GM23248 (cell line): ENCODE results near the gene INPP5D. TPM values are rescaled to one million over a fixed set of nuclear protein-coding genes. Genes with fewer than 3 reads are reported as not detected.

ENCODE experiments used
- DNase-seq: peaks from one replicate; pipeline ENCODE4 v3.0.0-alpha.2; 2015
- H2AFZ ChIP-seq: fragments of 200-600 bp; sonication (generic); 2 replicates; pipeline ENCODE4 v1.6.1; 2016; ENCODE audit warnings: antibody characterized with exemption
- H3F3A ChIP-seq: fragments of 200-600 bp; sonication (generic); 2 replicates; pipeline ENCODE4 v1.6.1; 2016; ENCODE audit warnings: mild to moderate bottlenecking, antibody characterized with exemption, mixed run types; ENCODE audit not compliant: insufficient read depth
- H3K27ac ChIP-seq: fragments of 200-600 bp; sonication (generic); 2 replicates; pipeline ENCODE4 v1.5.1; 2016; ENCODE audit warnings: mild to moderate bottlenecking
- H3K27me3 ChIP-seq: fragments of 200-600 bp; sonication (generic); replicated peaks from 2 replicates; pipeline ENCODE4 v1.6.1; 2016; ENCODE audit warnings: mild to moderate bottlenecking; ENCODE audit not compliant: insufficient read depth
- H3K36me3 ChIP-seq: fragments of 200-600 bp; sonication (generic); 2 replicates; pipeline ENCODE4 v1.6.1; 2016; ENCODE audit warnings: low read depth, mild to moderate bottlenecking
- H3K4me1 ChIP-seq: fragments of 200-600 bp; sonication (generic); 2 replicates; pipeline ENCODE4 v1.6.1; 2016; ENCODE audit warnings: mild to moderate bottlenecking; ENCODE audit not compliant: insufficient read depth
- H3K4me2 ChIP-seq: fragments of 200-600 bp; sonication (generic); one replicate; pipeline ENCODE4 v1.6.1; 2016; ENCODE audit warnings: mild to moderate bottlenecking; ENCODE audit not compliant: unreplicated experiment
- H3K4me3 ChIP-seq: fragments of 200-600 bp; sonication (generic); 2 replicates; pipeline ENCODE4 v1.5.1; 2016; ENCODE audit warnings: mild to moderate bottlenecking
- H3K79me2 ChIP-seq: fragments of 200-600 bp; sonication (generic); 2 replicates; pipeline ENCODE4 v1.6.1; 2016; ENCODE audit warnings: mild to moderate bottlenecking; ENCODE audit not compliant: insufficient read depth
- H3K9ac ChIP-seq: fragments of 200-600 bp; sonication (generic); 2 replicates; pipeline ENCODE4 v1.6.1; 2016; ENCODE audit warnings: mild to moderate bottlenecking
- H3K9me2 ChIP-seq: fragments of 200-600 bp; sonication (generic); 2 replicates; pipeline ENCODE4 v1.6.1; 2016; ENCODE audit warnings: mixed run types, mild to moderate bottlenecking, moderate library complexity; ENCODE audit not compliant: insufficient read depth
- H3K9me3 ChIP-seq: fragments of 200-600 bp; sonication (generic); one replicate; pipeline ENCODE4 v1.6.1; 2017; ENCODE audit warnings: low read depth
- H4K20me1 ChIP-seq: fragments of 200-600 bp; sonication (generic); 2 replicates; pipeline ENCODE4 v1.6.0; 2016; ENCODE audit not compliant: insufficient read depth
- EZH2 ChIP-seq: fragments of 200-600 bp; sonication (generic); IDR thresholded peaks from 2 replicates; pipeline ENCODE4 v1.6.1; 2018; ENCODE audit warnings: antibody characterized with exemption, mild to moderate bottlenecking; ENCODE audit not compliant: insufficient read depth, poor library complexity, severe bottlenecking
- EZH2phosphoT487 ChIP-seq: fragments of 200-600 bp; sonication (generic); IDR thresholded peaks from 2 replicates; pipeline ENCODE4 v1.6.1; 2018; ENCODE audit warnings: antibody characterized with exemption, moderate library complexity, mild to moderate bottlenecking, low read depth; ENCODE audit not compliant: insufficient read depth
- WGBS, 2 experiments: methylation state at CpG; one replicate each; pipeline ENCODE4 v1.1.6; 2015 to 2017; ENCODE audit warnings: low lambda C conversion rate in 2 of 2, low coverage in 1 of 2; ENCODE audit errors: missing lambda C conversion rate in 2 of 2; 5-methylcytosine and 5-hydroxymethylcytosine counted together
- in situ Hi-C: fragments of 300-500 bp; cut with MboI; formaldehyde crosslinking; loops from 2 replicates; pipeline ENCODE4 v1.15.0; 2020
- polyA plus RNA-seq: library from polyadenylated mRNA; unstranded; fragments of >200 nt; fragmentation: Nextera tagmentation; extraction: Ambion mirVana; gene quantifications from 2 replicates; pipeline ENCODE4 v1.2.1, GENCODE V29; 2016
- total RNA-seq: library from RNA; depleted of rRNA; stranded (reverse); fragments of >200 nt; shearing (Covaris generic); gene quantifications from 2 replicates; pipeline ENCODE4 v1.2.3, GENCODE V29; 2014

Gene INPP5D
- total and polyA plus RNA-seq, 2 experiments from 2014 or later = 0.23 TPM; not detected in 1

- H3K9ac ChIP-seq = no peak overlapping the region
- H3K27ac ChIP-seq = no peak overlapping the region
- no peak for DNase-seq
- H3K4me2 ChIP-seq = no peak overlapping the region
- no peaks in the 10 kb centered on the region for H3K9me2 ChIP-seq
- 45 to 50% methylated on average over 13 to 15 of the region's 15 CpGs for WGBS, 2 experiments
- in situ Hi-C loops = no loop called here
- no peak for TF ChIP-seq EZH2
- TF ChIP-seq EZH2phosphoT487 = no peak
- H3K9me3 ChIP-seq = no peaks in the 10 kb centered on the region
- H4K20me1 ChIP-seq = no peaks in the 10 kb centered on the region
- H2AFZ ChIP-seq = no peak overlapping the region
- H3F3A ChIP-seq = no peaks in the 10 kb centered on the region
- H3K4me1 ChIP-seq = no peaks in the 10 kb centered on the region
- no peaks in the 10 kb centered on the region for H3K36me3 ChIP-seq
- no peak overlapping the region for H3K4me3 ChIP-seq
- H3K79me2 ChIP-seq = no peaks in the 10 kb centered on the region
- H3K27me3 ChIP-seq = peaks cover 4% of the 10 kb centered on the region; the same call in 1 of the 2 replicates
These were observed 141.3 kb downstream of the INPP5D start for GRCh38 chr2:233201258-233202013.

DNA sequence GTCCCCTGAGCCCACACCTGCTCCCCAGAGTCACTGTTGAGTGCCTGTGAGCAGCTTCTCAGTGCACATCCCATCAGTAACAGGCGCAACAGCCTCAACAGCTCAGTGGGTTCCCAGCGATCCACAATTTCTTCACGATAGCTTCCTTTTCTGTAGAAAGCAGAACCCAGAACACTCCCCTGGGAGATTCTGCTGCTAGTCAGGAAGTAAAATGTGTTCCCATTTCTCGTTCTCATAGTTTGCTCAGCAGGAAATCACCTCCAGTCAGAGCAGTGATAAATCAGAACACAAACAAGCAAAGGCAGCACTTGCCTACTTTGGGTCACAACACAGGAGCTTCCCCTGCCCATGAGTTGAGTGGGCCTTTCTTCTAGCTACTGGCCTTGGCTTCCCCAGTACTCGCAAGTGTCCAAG, 142.4 kb downstream of the INPP5D start:
- TF ChIP-seq EZH2 = no peak
- no peak for TF ChIP-seq EZH2phosphoT487
- H3K4me2 ChIP-seq = no peak overlapping the region
- H3K9me2 ChIP-seq = no peaks in the 10 kb centered on the region
- H3K4me1 ChIP-seq = no peaks in the 10 kb centered on the region
- no peak overlapping the region for H2AFZ ChIP-seq
- H3K4me3 ChIP-seq = no peak overlapping the region
- H3K9me3 ChIP-seq = no peaks in the 10 kb centered on the region
- no peaks in the 10 kb centered on the region for H4K20me1 ChIP-seq
- 61 to 63% methylated on average over 5 of the region's 5 CpGs for WGBS, 2 experiments
- in situ Hi-C loops = no loop called here
- no peak for DNase-seq
- peaks cover 9% of the 10 kb centered on the region; the same call in 1 of the 2 replicates for H3K27me3 ChIP-seq
- no peak overlapping the region for H3K27ac ChIP-seq
- H3K9ac ChIP-seq = no peak overlapping the region
- no peaks in the 10 kb centered on the region for H3K36me3 ChIP-seq
- H3K79me2 ChIP-seq = no peaks in the 10 kb centered on the region
- H3F3A ChIP-seq = no peaks in the 10 kb centered on the region

DNA sequence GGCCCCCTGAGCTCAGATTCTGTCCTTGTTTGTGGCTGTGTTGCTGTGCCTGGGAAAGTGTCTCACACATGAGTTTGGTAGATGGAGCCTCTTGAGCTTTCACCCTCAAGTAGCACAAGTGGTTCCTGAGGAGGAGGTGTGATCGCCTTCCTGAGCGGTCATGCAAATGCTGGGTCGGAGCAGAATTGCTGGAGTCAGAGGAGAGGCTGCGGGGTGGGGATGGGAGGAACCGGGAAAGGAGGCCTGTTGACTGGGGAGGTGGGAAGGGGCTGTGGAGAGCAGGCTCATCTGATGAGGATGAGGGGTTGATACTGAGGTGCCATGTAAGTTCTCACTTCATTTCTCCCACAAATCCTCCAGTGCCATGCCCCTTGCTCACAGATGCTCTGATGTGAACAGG, 142.9 kb downstream of the INPP5D start:
- Histone ChIP-seq H3K79me2 (no peaks in the 10 kb centered on the region), H3K9me2 (no peaks in the 10 kb centered on the region), H3K27me3 (peaks cover 11% of the 10 kb centered on the region; the same call in 1 of the 2 replicates), H4K20me1 (no peaks in the 10 kb centered on the region), H3K36me3 (no peaks in the 10 kb centered on the region), H3K4me2 (no peak overlapping the region), H3K27ac (no peak overlapping the region), H3F3A (no peaks in the 10 kb centered on the region), H2AFZ (no peak overlapping the region), H3K9me3 (no peaks in the 10 kb centered on the region), H3K9ac (no peak overlapping the region), H3K4me1 (no peaks in the 10 kb centered on the region), H3K4me3 (no peak overlapping the region)
- 73 to 79% methylated on average over 5 of the region's 5 CpGs for whole genome bisulfite sequencing, 2 experiments
- in situ Hi-C loops = no loop called here
- TF ChIP-seq EZH2phosphoT487 (no peak), EZH2 (no peak)
- DNase-seq = no peak

DNA sequence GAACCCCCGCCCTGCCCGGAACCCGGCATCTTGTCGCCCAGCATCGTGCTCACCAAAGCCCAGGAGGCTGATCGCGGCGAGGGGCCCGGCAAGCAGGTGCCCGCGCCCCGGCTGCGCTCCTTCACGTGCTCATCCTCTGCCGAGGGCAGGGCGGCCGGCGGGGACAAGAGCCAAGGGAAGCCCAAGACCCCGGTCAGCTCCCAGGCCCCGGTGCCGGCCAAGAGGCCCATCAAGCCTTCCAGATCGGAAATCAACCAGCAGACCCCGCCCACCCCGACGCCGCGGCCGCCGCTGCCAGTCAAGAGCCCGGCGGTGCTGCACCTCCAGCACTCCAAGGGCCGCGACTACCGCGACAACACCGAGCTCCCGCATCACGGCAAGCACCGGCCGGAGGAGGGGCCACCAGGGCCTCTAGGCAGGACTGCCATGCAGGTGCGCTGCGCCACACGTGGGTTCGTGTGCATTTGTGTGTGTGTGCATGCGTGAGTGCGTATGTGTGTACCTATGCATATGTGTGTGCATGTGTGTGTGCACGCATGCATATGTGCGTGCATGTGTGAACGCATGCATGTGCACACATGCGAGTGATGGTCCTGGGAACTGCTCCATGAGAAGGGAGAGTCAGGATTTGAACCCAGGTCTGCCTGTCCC, 144.3 kb downstream of the INPP5D start:
- H3K4me2 ChIP-seq = no peak overlapping the region
- H3F3A ChIP-seq = no peaks in the 10 kb centered on the region
- DNase-seq = no peak
- no peaks in the 10 kb centered on the region for H3K36me3 ChIP-seq
- H3K27me3 ChIP-seq = peaks cover 20% of the 10 kb centered on the region; the same call in 1 of the 2 replicates
- 90 to 92% methylated on average over 46 to 50 of the region's 50 CpGs for WGBS, 2 experiments
- H3K4me1 ChIP-seq = no peaks in the 10 kb centered on the region
- H3K4me3 ChIP-seq = no peak overlapping the region
- H3K9me2 ChIP-seq = no peaks in the 10 kb centered on the region
- H3K27ac ChIP-seq = no peak overlapping the region
- no peaks in the 10 kb centered on the region for H4K20me1 ChIP-seq
- no peaks in the 10 kb centered on the region for H3K79me2 ChIP-seq
- in situ Hi-C loops = no loop called here
- H3K9ac ChIP-seq = no peak overlapping the region
- no peaks in the 10 kb centered on the region for H3K9me3 ChIP-seq
- H2AFZ ChIP-seq = no peak overlapping the region
- TF ChIP-seq EZH2phosphoT487 = no peak
- no peak for TF ChIP-seq EZH2
